H54 (cell line): ENCODE results near the gene OR6C2.
"Not testable (repeated sequence)": the region's sequence is repeated elsewhere in the genome, so short reads cannot be mapped to it uniquely, and the experiment has no call there.

Experiments used
- DNase-seq: peaks from one replicate; pipeline ENCODE4 v3.0.0; 2011; ENCODE audit warnings: low spot score, mixed read lengths; ENCODE audit not compliant: insufficient read length
- FAIRE-seq: peaks from 3 replicates; lab custom pipeline; 2011; peaks lifted over from hg19 to GRCh38; lab: Jason Lieb, UNC
- POLR2A ChIP-seq: IDR thresholded peaks from 2 replicates; pipeline ENCODE4 v1.6.1; 2011; ENCODE audit warnings: low read depth, mild to moderate bottlenecking, low read length

OR6C2 gene

GRCh38 chr12:55445357-55445756, 1.5 kb downstream of the OR6C2 start:
- FAIRE-seq (no peak), DNase-seq (no peak)
- no peak for TF ChIP-seq POLR2A

- DNase-seq (no peak), FAIRE-seq (no peak)
- no peak for TF ChIP-seq POLR2A
Observed at GRCh38 chr12:55446326-55446725, 2.5 kb downstream of the OR6C2 start.

GRCh38 chr12:55448825-55449224, 4.9 kb downstream of the OR6C2 start:
- TF ChIP-seq POLR2A: no peak
- DNase-seq: no peak
- no peak for FAIRE-seq

- DNase-seq, FAIRE-seq: not testable (repeated sequence)
Observed at GRCh38 chr12:55464926-55465325, 21.1 kb downstream of the OR6C2 start.

GRCh38 chr12:55467836-55468235, 24.0 kb downstream of the OR6C2 start:
- no peak for FAIRE-seq
- no peak for TF ChIP-seq POLR2A
- no peak for DNase-seq

- no peak for DNase-seq
- no peak for FAIRE-seq
- no peak for TF ChIP-seq POLR2A
Observed at GRCh38 chr12:55469291-55469690, 25.4 kb downstream of the OR6C2 start.

- no peak for DNase-seq
- FAIRE-seq: no peak
- no peak for TF ChIP-seq POLR2A
Observed at GRCh38 chr12:55470088-55470829, 26.4 kb downstream of the OR6C2 start, which contains the start of gene OR6C70. Gene OR6C70, minus strand, starts transcription at chr12:55470138. Its CDS starts 0 bp downstream, at chr12:55470138.

- DNase-seq (no peak), FAIRE-seq (no peak)
- no peak for TF ChIP-seq POLR2A
Observed at GRCh38 chr12:55472264-55472663, 28.4 kb downstream of the OR6C2 start.

- DNase-seq, FAIRE-seq: not testable (repeated sequence)
Observed at GRCh38 chr12:55479136-55479535, 35.3 kb downstream of the OR6C2 start.

- not testable (repeated sequence) for DNase-seq, FAIRE-seq
Observed at GRCh38 chr12:55484284-55484683, 40.4 kb downstream of the OR6C2 start.

GRCh38 chr12:55492078-55492477, 48.2 kb downstream of the OR6C2 start, which contains the start of gene OR6C68:
Gene OR6C68, plus strand, starts transcription at chr12:55492378. Its CDS starts 0 bp downstream, at chr12:55492378.
- DNase-seq (no peak), FAIRE-seq (no peak)
- TF ChIP-seq POLR2A: no peak

GRCh38 chr12:55495490-55495889, 51.6 kb downstream of the OR6C2 start:
- DNase-seq: no peak
- no peak for TF ChIP-seq POLR2A
- FAIRE-seq: no peak

- FAIRE-seq (no peak), DNase-seq (no peak)
- no peak for TF ChIP-seq POLR2A
Observed at GRCh38 chr12:55499231-55499630, 55.4 kb downstream of the OR6C2 start.

GRCh38 chr12:55499810-55500252, 56.0 kb downstream of the OR6C2 start:
- TF ChIP-seq POLR2A: no peak
- FAIRE-seq (no peak), DNase-seq (no peak)

- DNase-seq (no peak), FAIRE-seq (no peak)
- no peak for TF ChIP-seq POLR2A
Observed at GRCh38 chr12:55501601-55502000, 57.7 kb downstream of the OR6C2 start.
